SK-N-SH (cell line): ENCODE results near the gene HECW1. TPM values are rescaled to one million over a fixed set of nuclear protein-coding genes. Genes with fewer than 3 reads are reported as not detected.

Experiments
- CTCF ChIA-PET: fragments of 300-600, 350-600 bp; formaldehyde crosslinking; extraction: SDS; loops from one replicate; lab custom pipeline; 2021; lab: Yijun Ruan, JAX
- POLR2A ChIA-PET: fragments of 350-600 bp; sonication (Branson Sonifier 250); formaldehyde crosslinking; extraction: SDS; loops from one replicate; lab custom pipeline; 2020; ENCODE audit warnings: antibody characterized with exemption, inconsistent platforms; lab: Yijun Ruan, JAX
- DNase-seq: peaks from one replicate; pipeline ENCODE4 v3.0.0; 2012
- H2AFZ ChIP-seq: fragments of 200-600 bp; sonication (generic); 2 replicates; pipeline ENCODE4 v1.8.1; 2016; ENCODE audit warnings: antibody characterized with exemption, mild to moderate bottlenecking, low read depth
- H3F3A ChIP-seq: fragments of 200-600 bp; sonication (generic); replicated peaks from 2 replicates; pipeline ENCODE3; 2016; ENCODE audit warnings: antibody characterized with exemption, mild to moderate bottlenecking; ENCODE audit not compliant: insufficient read depth
- H3K27ac ChIP-seq, 2 experiments: fragments of 200-500 bp in 1 of 2; fragments of 200-600 bp in 1 of 2; sonication (Bioruptor generic) in 1 of 2; sonication (generic), shearing (Covaris generic) in 1 of 2; 2 replicates each; pipeline versions ENCODE4 v1.5.1 to v1.6.1; 2014 to 2016; ENCODE audit warnings: low read depth in 2 of 2, inconsistent platforms in 1 of 2, low read length in 1 of 2, mild to moderate bottlenecking in 1 of 2, mixed read lengths in 1 of 2
- H3K27me3 ChIP-seq: fragments of 200-600 bp; sonication (generic), shearing (Covaris generic); 2 replicates; pipeline ENCODE4 v1.6.1; 2016; ENCODE audit warnings: mixed run types; ENCODE audit not compliant: insufficient read depth
- H3K36me3 ChIP-seq, 2 experiments: fragments of 200-500 bp in 1 of 2; fragments of 200-600 bp in 1 of 2; sonication (Bioruptor generic) in 1 of 2; sonication (generic) in 1 of 2; replicated peaks in 1 of 2; 2 replicates each; pipeline versions ENCODE3 to v1.5.1; 2014 to 2016; ENCODE audit warnings: low read length in 1 of 2, mild to moderate bottlenecking in 1 of 2; ENCODE audit not compliant: insufficient read depth in 2 of 2, control insufficient read depth in 1 of 2
- H3K4me1 ChIP-seq, 2 experiments: fragments of 200-500 bp in 1 of 2; fragments of 200-600 bp in 1 of 2; sonication (Bioruptor generic) in 1 of 2; sonication (generic), shearing (Covaris generic) in 1 of 2; 2 replicates each; pipeline versions ENCODE4 v1.5.1 to v1.6.1; 2014 to 2016; ENCODE audit warnings: low read depth in 1 of 2, low read length in 1 of 2, mixed run types in 1 of 2; ENCODE audit not compliant: insufficient read depth in 2 of 2, control insufficient read depth in 1 of 2
- H3K4me2 ChIP-seq: fragments of 200-600 bp; sonication (generic), shearing (Covaris generic); 2 replicates; pipeline ENCODE4 v1.6.1; 2017; ENCODE audit warnings: mixed run types
- H3K4me3 ChIP-seq, 2 experiments: fragments of 200-500 bp in 1 of 2; fragments of 200-600 bp in 1 of 2; sonication (Bioruptor generic) in 1 of 2; sonication (generic), shearing (Covaris generic) in 1 of 2; 2 replicates each; pipeline versions ENCODE4 v1.5.1 to v1.8.1; 2014 to 2016; ENCODE audit warnings: low read depth in 2 of 2, inconsistent platforms in 1 of 2, low read length in 1 of 2, mild to moderate bottlenecking in 1 of 2, mixed read lengths in 1 of 2, moderate library complexity in 1 of 2
- H3K79me2 ChIP-seq: fragments of 200-600 bp; sonication (generic); 2 replicates; pipeline ENCODE4 v1.8.1; 2017; ENCODE audit warnings: mild to moderate bottlenecking; ENCODE audit not compliant: insufficient read depth
- H3K9ac ChIP-seq: fragments of 200-600 bp; sonication (generic); 2 replicates; pipeline ENCODE4 v1.6.1; 2017; ENCODE audit warnings: mixed run types
- H3K9me2 ChIP-seq: fragments of 200-600 bp; sonication (generic); 2 replicates; pipeline ENCODE4 v1.6.1; 2017; ENCODE audit warnings: mixed run types
- H3K9me3 ChIP-seq: fragments of 200-600 bp; sonication (generic); 2 replicates; pipeline ENCODE4 v1.6.1; 2017; ENCODE audit warnings: mixed run types, mild to moderate bottlenecking, moderate library complexity
- H4K20me1 ChIP-seq: fragments of 200-600 bp; sonication (generic); 2 replicates; pipeline ENCODE4 v1.6.1; 2017; ENCODE audit warnings: mild to moderate bottlenecking, mixed run types; ENCODE audit not compliant: insufficient read depth
- CTCF ChIP-seq: fragments of 200-600 bp; sonication (generic); IDR thresholded peaks from 2 replicates; pipeline ENCODE4 v1.6.1; 2017; ENCODE audit warnings: antibody characterized with exemption, mild to moderate bottlenecking, moderate library complexity
- EP300 ChIP-seq, 2 experiments: IDR thresholded peaks; 2 replicates each; pipeline versions ENCODE4 v1.4.0 to v1.6.1; 2012; ENCODE audit warnings: borderline replicate concordance in 1 of 2, low read depth in 1 of 2, low read length in 1 of 2
- GABPA ChIP-seq: IDR thresholded peaks from 2 replicates; pipeline ENCODE4 v1.4.0; 2012; ENCODE audit warnings: low read depth, mild to moderate bottlenecking
- MAX ChIP-seq: IDR thresholded peaks from 2 replicates; pipeline ENCODE4 v1.4.0; 2012; ENCODE audit warnings: low read depth
- MEF2A ChIP-seq: IDR thresholded peaks from 2 replicates; pipeline ENCODE4 v1.4.0; 2012; ENCODE audit warnings: low read depth, borderline replicate concordance
- MXI1 ChIP-seq: IDR thresholded peaks from 2 replicates; pipeline ENCODE4 v1.6.1; 2012; ENCODE audit warnings: mild to moderate bottlenecking, low read depth, low read length, improper control_type of control experiment
- NFIC ChIP-seq: IDR thresholded peaks from 2 replicates; pipeline ENCODE4 v1.4.0; 2012; ENCODE audit warnings: borderline replicate concordance
- RAD21 ChIP-seq: IDR thresholded peaks from 2 replicates; pipeline ENCODE4 v1.6.1; 2012; ENCODE audit warnings: mild to moderate bottlenecking, low read length
- REST ChIP-seq: IDR thresholded peaks from 2 replicates; pipeline ENCODE4 v1.6.1; 2012; ENCODE audit warnings: mild to moderate bottlenecking, low read depth, low read length, moderate library complexity
- RFX5 ChIP-seq: IDR thresholded peaks from 2 replicates; pipeline ENCODE4 v1.6.1; 2012; ENCODE audit warnings: mild to moderate bottlenecking, improper control_type of control experiment, low read length
- RXRA ChIP-seq: IDR thresholded peaks from 2 replicates; pipeline ENCODE4 v1.4.0; 2012; ENCODE audit warnings: low read depth, mild to moderate bottlenecking, borderline replicate concordance
- SIN3A ChIP-seq: IDR thresholded peaks from 2 replicates; pipeline ENCODE4 v1.6.1; 2012; ENCODE audit warnings: low read depth, mild to moderate bottlenecking, low read length, moderate library complexity, borderline replicate concordance
- TAF1 ChIP-seq: IDR thresholded peaks from 2 replicates; pipeline ENCODE4 v1.6.1; 2012; ENCODE audit warnings: low read depth, mild to moderate bottlenecking, low read length, moderate library complexity, borderline replicate concordance
- TCF12 ChIP-seq: IDR thresholded peaks from 2 replicates; pipeline ENCODE4 v1.4.0; 2012
- TEAD4 ChIP-seq: IDR thresholded peaks from 2 replicates; pipeline ENCODE4 v1.4.0; 2012; ENCODE audit warnings: mild to moderate bottlenecking, borderline replicate concordance; ENCODE audit not compliant: insufficient read depth
- USF1 ChIP-seq: IDR thresholded peaks from 2 replicates; pipeline ENCODE4 v1.4.0; 2012; ENCODE audit warnings: low read depth, borderline replicate concordance
- ZBTB33 ChIP-seq: IDR thresholded peaks from 2 replicates; pipeline ENCODE4 v1.4.0; 2012; ENCODE audit warnings: low read depth, borderline replicate concordance
- WGBS: methylation state at CpG from one replicate; pipeline ENCODE4 v1.1.6; 2017; ENCODE audit warnings: low lambda C conversion rate; 5-methylcytosine and 5-hydroxymethylcytosine counted together
- polyA plus RNA-seq, 3 experiments: library from polyadenylated mRNA; depleted of rRNA; stranded (reverse); fragments of >200 nt; gene quantifications; 2 replicates each; pipeline ENCODE4 v1.2.3, GENCODE V29; 2012

HECW1 gene
- polyA plus RNA-seq, 1 of the 3 experiments (the other 2 are of a cell fraction): not detected

GRCh38 chr7:43433639-43434038 lies 321.2 kb downstream of the HECW1 start (continued):
- no peak for TF ChIP-seq REST
- no peak for TF ChIP-seq EP300 (IDR thresholded peaks at IDR 0.05; ENCODE audit: borderline replicate concordance in 1 of 2, low read depth in 1 of 2, low read length in 1 of 2)
- TF ChIP-seq USF1: no peak
- TF ChIP-seq, all 33 proteins: peak for 0

GRCh38 chr7:43437001-43437400 lies 324.6 kb downstream of the HECW1 start:
- no peaks in the 10 kb centered on the region for H3F3A ChIP-seq
- no peak for TF ChIP-seq ZBTB33
- TF ChIP-seq SIN3A: no peak
- TF ChIP-seq MEF2A: no peak
- no peaks in the 10 kb centered on the region for H3K36me3 ChIP-seq
- H3K4me1 ChIP-seq: peaks cover 0 to 5% of the 10 kb centered on the region in 2 experiments; a peak in 2 of 4 replicates
- H3K79me2 ChIP-seq: no peaks in the 10 kb centered on the region
- H3K9me2 ChIP-seq: no peaks in the 10 kb centered on the region
- 58% methylated on average over 5 of the region's 5 CpGs for WGBS
- no peaks in the 10 kb centered on the region for H3K9me3 ChIP-seq
- DNase-seq: no peak
- H3K27ac ChIP-seq: no peak overlapping the region
- ChIA-PET POLR2A (no interaction called here), CTCF (no interaction called here)
- H4K20me1 ChIP-seq: no peaks in the 10 kb centered on the region
- H3K4me2 ChIP-seq: no peak overlapping the region
- no peak overlapping the region for H3K9ac ChIP-seq
- H2AFZ ChIP-seq: no peak overlapping the region
- no peak overlapping the region for H3K4me3 ChIP-seq
- H3K27me3 ChIP-seq: no peaks in the 10 kb centered on the region; the same call in 1 of the 2 replicates

GRCh38 chr7:43438897-43439479 lies 326.5 kb downstream of the HECW1 start:
- 28% methylated on average over 8 of the region's 8 CpGs for WGBS
- no peak for DNase-seq
- H3K27me3 ChIP-seq: no peaks in the 10 kb centered on the region; the same call in 1 of the 2 replicates
- no peaks in the 10 kb centered on the region for H4K20me1 ChIP-seq
- no peak overlapping the region for H3K4me2 ChIP-seq
- no peaks in the 10 kb centered on the region for H3K79me2 ChIP-seq
- H3K4me3 ChIP-seq: no peak overlapping the region
- H3K9me2 ChIP-seq: no peaks in the 10 kb centered on the region
- H3K9me3 ChIP-seq: no peaks in the 10 kb centered on the region
- H3K36me3 ChIP-seq: no peaks in the 10 kb centered on the region
- H3K9ac ChIP-seq: no peak overlapping the region
- H3F3A ChIP-seq: no peaks in the 10 kb centered on the region
- ChIA-PET POLR2A (no interaction called here), CTCF (interaction anchor here (0.6 to 9.9 kb wide), 23 partner anchors 8 to 498 kb away, joined by 3 to 79 read pairs (median 5); partner anchors contain the start of gene STK17A)
- H3K27ac ChIP-seq: no peak overlapping the region
- peaks cover 0 to 5% of the 10 kb centered on the region in 2 experiments; a peak in 2 of 4 replicates for H3K4me1 ChIP-seq
- H2AFZ ChIP-seq: no peak overlapping the region
- TF ChIP-seq EP300 (IDR thresholded peaks at IDR 0.05; ENCODE audit: borderline replicate concordance in 1 of 2, low read depth in 1 of 2, low read length in 1 of 2) (no peak), GABPA (no peak), RAD21 (no peak), TAF1 (no peak), RFX5 (no peak), MAX (no peak), TEAD4 (no peak), TCF12 (no peak), CTCF (no peak), RXRA (no peak), MXI1 (no peak), NFIC (no peak)
